Stomach (tissue), 4 donors: ENCODE measurements around the gene LGI1.

Source experiments
- EP300 ChIP-seq: sonication (generic); formaldehyde crosslinking; IDR thresholded peaks from one replicate; pipeline ENCODE4 v1.6.1; 2017; ENCODE audit warnings: antibody characterized with exemption
- POLR2A ChIP-seq, 4 donors: fragments of 450-650 bp; IDR thresholded peaks; one replicate each; pipeline ENCODE4 v1.6.1; 2016; ENCODE audit warnings: antibody characterized with exemption in 4 of 4, control low read depth in 2 of 4, mild to moderate bottlenecking in 1 of 4, moderate library complexity in 1 of 4
- POLR2AphosphoS5 ChIP-seq, 3 donors: sonication (generic); formaldehyde crosslinking; IDR thresholded peaks; one replicate each; pipeline ENCODE4 v1.6.1; 2016; ENCODE audit warnings: antibody characterized with exemption in 3 of 3
- TF ChIP-seq, protein P1 (sequence below), 7 experiments: fragments of 450-650 bp in 4 of 7; fragments of 200-600 bp in 3 of 7; sonication (generic) in 3 of 7; IDR thresholded peaks; one replicate each; pipeline ENCODE4 v1.5.1; 2016 to 2019; ENCODE audit warnings: antibody characterized with exemption in 7 of 7, control low read depth in 2 of 7, mild to moderate bottlenecking in 1 of 7

DNA sequence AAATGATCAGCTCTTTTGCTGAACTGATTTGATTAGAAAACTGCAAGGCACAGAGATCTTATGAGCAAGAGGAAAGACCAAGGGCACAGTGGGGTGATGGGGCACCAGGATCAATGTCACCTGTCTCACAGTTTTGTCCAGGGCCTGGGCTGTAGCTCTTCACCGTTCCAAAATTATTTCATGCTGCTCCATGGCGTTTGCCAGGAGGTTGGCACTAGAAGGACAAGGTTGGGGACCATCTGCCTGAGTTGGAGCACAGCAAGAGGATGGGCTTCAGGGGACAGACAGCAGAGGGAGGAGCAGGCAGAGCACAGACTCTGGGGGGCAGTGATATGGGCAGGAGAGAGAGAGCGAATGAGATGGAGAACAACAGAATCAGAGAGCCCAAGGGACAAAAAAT is 37.8 kb upstream of the LGI1 start:
- TF ChIP-seq, protein P1, sequence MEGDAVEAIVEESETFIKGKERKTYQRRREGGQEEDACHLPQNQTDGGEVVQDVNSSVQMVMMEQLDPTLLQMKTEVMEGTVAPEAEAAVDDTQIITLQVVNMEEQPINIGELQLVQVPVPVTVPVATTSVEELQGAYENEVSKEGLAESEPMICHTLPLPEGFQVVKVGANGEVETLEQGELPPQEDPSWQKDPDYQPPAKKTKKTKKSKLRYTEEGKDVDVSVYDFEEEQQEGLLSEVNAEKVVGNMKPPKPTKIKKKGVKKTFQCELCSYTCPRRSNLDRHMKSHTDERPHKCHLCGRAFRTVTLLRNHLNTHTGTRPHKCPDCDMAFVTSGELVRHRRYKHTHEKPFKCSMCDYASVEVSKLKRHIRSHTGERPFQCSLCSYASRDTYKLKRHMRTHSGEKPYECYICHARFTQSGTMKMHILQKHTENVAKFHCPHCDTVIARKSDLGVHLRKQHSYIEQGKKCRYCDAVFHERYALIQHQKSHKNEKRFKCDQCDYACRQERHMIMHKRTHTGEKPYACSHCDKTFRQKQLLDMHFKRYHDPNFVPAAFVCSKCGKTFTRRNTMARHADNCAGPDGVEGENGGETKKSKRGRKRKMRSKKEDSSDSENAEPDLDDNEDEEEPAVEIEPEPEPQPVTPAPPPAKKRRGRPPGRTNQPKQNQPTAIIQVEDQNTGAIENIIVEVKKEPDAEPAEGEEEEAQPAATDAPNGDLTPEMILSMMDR (IDR thresholded peaks at IDR 0.05), result no peak
- TF ChIP-seq POLR2AphosphoS5 (IDR thresholded peaks at IDR 0.05), result no peak
- no peak for TF ChIP-seq POLR2A (IDR thresholded peaks at IDR 0.05)
- TF ChIP-seq EP300, result no peak
